Measurements from ENCODE around the gene LRMDA.

DNA sequence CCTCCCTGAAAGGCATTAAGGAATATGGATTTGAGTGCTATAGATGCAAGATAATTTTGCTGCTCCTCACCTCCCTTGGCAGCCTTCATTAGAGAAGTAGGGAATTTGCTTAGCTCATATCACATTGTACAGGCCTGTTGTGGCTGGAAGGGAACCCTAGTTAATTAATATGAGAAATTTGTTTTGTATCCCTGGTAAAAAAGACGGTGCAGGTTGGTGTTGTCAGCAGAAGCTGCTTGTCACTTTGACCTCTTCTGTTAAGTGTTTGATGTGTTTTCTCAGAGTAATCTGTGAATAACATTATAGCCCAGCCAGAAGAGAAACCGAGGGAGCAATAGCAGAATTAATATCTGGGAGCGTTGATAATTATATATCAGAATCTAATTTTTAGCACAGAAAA is 278.4 kb downstream of the LRMDA start:
- TF ChIP-seq, protein P1, sequence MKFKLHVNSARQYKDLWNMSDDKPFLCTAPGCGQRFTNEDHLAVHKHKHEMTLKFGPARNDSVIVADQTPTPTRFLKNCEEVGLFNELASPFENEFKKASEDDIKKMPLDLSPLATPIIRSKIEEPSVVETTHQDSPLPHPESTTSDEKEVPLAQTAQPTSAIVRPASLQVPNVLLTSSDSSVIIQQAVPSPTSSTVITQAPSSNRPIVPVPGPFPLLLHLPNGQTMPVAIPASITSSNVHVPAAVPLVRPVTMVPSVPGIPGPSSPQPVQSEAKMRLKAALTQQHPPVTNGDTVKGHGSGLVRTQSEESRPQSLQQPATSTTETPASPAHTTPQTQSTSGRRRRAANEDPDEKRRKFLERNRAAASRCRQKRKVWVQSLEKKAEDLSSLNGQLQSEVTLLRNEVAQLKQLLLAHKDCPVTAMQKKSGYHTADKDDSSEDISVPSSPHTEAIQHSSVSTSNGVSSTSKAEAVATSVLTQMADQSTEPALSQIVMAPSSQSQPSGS (IDR thresholded peaks at IDR 0.05; ENCODE audit: low read length), result no peak
- TF ChIP-seq, protein P2, sequence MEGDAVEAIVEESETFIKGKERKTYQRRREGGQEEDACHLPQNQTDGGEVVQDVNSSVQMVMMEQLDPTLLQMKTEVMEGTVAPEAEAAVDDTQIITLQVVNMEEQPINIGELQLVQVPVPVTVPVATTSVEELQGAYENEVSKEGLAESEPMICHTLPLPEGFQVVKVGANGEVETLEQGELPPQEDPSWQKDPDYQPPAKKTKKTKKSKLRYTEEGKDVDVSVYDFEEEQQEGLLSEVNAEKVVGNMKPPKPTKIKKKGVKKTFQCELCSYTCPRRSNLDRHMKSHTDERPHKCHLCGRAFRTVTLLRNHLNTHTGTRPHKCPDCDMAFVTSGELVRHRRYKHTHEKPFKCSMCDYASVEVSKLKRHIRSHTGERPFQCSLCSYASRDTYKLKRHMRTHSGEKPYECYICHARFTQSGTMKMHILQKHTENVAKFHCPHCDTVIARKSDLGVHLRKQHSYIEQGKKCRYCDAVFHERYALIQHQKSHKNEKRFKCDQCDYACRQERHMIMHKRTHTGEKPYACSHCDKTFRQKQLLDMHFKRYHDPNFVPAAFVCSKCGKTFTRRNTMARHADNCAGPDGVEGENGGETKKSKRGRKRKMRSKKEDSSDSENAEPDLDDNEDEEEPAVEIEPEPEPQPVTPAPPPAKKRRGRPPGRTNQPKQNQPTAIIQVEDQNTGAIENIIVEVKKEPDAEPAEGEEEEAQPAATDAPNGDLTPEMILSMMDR (IDR thresholded peaks at IDR 0.05; ENCODE audit: control extremely low read depth in 1 of 3, insufficient read depth in 1 of 3, low read depth in 1 of 3, low read length in 3 of 3), result no peak
- TF ChIP-seq POLR2A (IDR thresholded peaks at IDR 0.05; ENCODE audit: control extremely low read depth in 1 of 2, low read depth in 2 of 2, low read length in 2 of 2) (no peak), SP2 (IDR thresholded peaks at IDR 0.05; ENCODE audit: low read length) (no peak), JUND (IDR thresholded peaks at IDR 0.05; ENCODE audit: low read length) (no peak), HDAC2 (IDR thresholded peaks at IDR 0.05; ENCODE audit: borderline replicate concordance in 1 of 2, low read depth in 2 of 2, low read length in 2 of 2) (no peak)
